Osteoblast (primary cell): ENCODE results near the gene TMEM74B. TPM values are rescaled to one million over a fixed set of nuclear protein-coding genes. Genes with fewer than 3 reads are reported as not detected.

Source experiments
- DNase-seq: peaks from one replicate; pipeline ENCODE4 v3.0.0; 2011; ENCODE audit warnings: low spot score, mixed read lengths; ENCODE audit not compliant: insufficient read length; ENCODE audit errors: missing footprints
- H2AFZ ChIP-seq: 2 replicates; pipeline ENCODE4 v1.6.0; 2011; ENCODE audit warnings: mild to moderate bottlenecking, low read length
- H3K27ac ChIP-seq: 2 replicates; pipeline ENCODE4 v1.5.1; 2011; ENCODE audit warnings: mild to moderate bottlenecking, low read depth, low read length, moderate library complexity
- H3K27me3 ChIP-seq: 2 replicates; pipeline ENCODE4 v1.6.0; 2012; ENCODE audit warnings: mild to moderate bottlenecking, control low read depth, inconsistent platforms, low read length, moderate library complexity; ENCODE audit not compliant: insufficient read depth
- H3K36me3 ChIP-seq: 2 replicates; pipeline ENCODE4 v1.5.1; 2011; ENCODE audit warnings: mild to moderate bottlenecking, low read length, control low read depth, moderate library complexity; ENCODE audit not compliant: insufficient read depth
- H3K4me1 ChIP-seq: 2 replicates; pipeline ENCODE4 v1.5.1; 2011; ENCODE audit warnings: mild to moderate bottlenecking, low read length, control low read depth, moderate library complexity; ENCODE audit not compliant: insufficient read depth
- H3K4me2 ChIP-seq: 2 replicates; pipeline ENCODE4 v1.6.0; 2011; ENCODE audit warnings: mild to moderate bottlenecking, low read length; ENCODE audit not compliant: insufficient read depth
- H3K4me3 ChIP-seq: fragments of 200-600 bp; sonication (generic); 3 replicates; pipeline ENCODE4 v1.5.1; 2012; ENCODE audit warnings: mild to moderate bottlenecking, low read length, inconsistent platforms; ENCODE audit not compliant: insufficient read depth
- H3K79me2 ChIP-seq: 2 replicates; pipeline ENCODE4 v1.6.0; 2012; ENCODE audit warnings: mild to moderate bottlenecking, low read length, control low read depth, inconsistent platforms; ENCODE audit not compliant: insufficient read depth
- H3K9me3 ChIP-seq: 2 replicates; pipeline ENCODE4 v1.5.1; 2011; ENCODE audit warnings: low read depth, low read length, control low read depth
- H4K20me1 ChIP-seq: 2 replicates; pipeline ENCODE4 v1.6.0; 2012; ENCODE audit warnings: mild to moderate bottlenecking, low read length, control low read depth; ENCODE audit not compliant: insufficient read depth
- total RNA-seq: library from RNA; depleted of rRNA; stranded (reverse); fragments of >200 nt; gene quantifications from 2 replicates; pipeline ENCODE4 v1.2.3, GENCODE V29; 2012
- TF ChIP-seq, protein P1 (sequence below): IDR thresholded peaks from 2 replicates; pipeline ENCODE4 v1.5.1; 2011; ENCODE audit warnings: mild to moderate bottlenecking, low read depth, low read length, moderate library complexity; ENCODE audit errors: extremely low read depth

The TMEM74B gene
- total RNA-seq, 1 donor: not detected

DNA sequence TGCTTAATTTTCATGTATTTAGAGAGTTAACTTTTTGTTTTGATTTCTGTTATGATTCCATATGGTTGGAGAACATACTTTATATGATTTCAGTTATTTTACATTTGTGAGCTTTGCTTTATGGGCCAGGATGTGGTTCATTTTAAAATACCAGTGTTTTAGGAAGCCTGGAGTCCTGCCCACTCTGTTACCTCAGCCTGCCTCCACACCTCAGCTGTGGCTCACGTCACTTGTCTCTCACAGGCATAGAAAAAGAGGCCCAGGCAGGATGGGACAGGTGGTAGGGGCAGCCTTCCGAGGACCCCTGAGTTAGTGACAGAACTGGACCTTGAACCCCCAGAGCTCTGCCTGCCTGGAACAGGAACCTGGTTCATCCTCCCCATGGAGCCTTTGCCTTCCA lies 50.4 kb downstream of the TMEM74B start:
- H3K4me3 ChIP-seq: no peak overlapping the region
- no peaks in the 10 kb centered on the region for H3K9me3 ChIP-seq
- peaks cover 3% of the 10 kb centered on the region for H4K20me1 ChIP-seq

DNA sequence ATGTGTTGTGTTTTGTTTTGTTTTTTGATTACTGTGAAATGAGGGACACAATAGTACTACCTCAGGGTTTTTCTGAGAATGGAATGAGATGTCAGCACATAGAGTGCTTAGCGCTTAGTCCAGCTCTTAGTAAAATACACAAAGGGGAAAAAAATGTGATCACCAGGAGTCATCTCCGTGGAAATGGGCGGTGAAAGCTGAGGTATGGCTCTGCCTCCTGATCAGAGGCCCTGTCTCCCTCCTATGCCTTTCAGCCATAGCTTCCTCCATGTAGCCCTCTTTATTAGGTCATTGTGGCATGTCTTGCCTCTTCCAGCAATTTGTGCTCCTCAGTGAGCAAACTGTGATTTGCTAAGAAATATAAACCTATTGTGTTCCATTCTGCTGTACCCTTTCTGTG lies 53.4 kb downstream of the TMEM74B start:
- no peak for DNase-seq
- Histone ChIP-seq H2AFZ (no peak overlapping the region), H3K4me3 (no peak overlapping the region), H3K4me2 (no peak overlapping the region), H3K27me3 (no peaks in the 10 kb centered on the region), H3K4me1 (no peaks in the 10 kb centered on the region), H4K20me1 (peaks cover 6% of the 10 kb centered on the region), H3K27ac (no peak overlapping the region), H3K9me3 (no peaks in the 10 kb centered on the region), H3K36me3 (peaks cover 59% of the 10 kb centered on the region), H3K79me2 (peaks cover 35% of the 10 kb centered on the region)
- TF ChIP-seq, protein P1, sequence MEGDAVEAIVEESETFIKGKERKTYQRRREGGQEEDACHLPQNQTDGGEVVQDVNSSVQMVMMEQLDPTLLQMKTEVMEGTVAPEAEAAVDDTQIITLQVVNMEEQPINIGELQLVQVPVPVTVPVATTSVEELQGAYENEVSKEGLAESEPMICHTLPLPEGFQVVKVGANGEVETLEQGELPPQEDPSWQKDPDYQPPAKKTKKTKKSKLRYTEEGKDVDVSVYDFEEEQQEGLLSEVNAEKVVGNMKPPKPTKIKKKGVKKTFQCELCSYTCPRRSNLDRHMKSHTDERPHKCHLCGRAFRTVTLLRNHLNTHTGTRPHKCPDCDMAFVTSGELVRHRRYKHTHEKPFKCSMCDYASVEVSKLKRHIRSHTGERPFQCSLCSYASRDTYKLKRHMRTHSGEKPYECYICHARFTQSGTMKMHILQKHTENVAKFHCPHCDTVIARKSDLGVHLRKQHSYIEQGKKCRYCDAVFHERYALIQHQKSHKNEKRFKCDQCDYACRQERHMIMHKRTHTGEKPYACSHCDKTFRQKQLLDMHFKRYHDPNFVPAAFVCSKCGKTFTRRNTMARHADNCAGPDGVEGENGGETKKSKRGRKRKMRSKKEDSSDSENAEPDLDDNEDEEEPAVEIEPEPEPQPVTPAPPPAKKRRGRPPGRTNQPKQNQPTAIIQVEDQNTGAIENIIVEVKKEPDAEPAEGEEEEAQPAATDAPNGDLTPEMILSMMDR: no peak

More for the DNA sequence above, 50.4 kb downstream of the TMEM74B start:
- Histone ChIP-seq H3K79me2 (peaks cover 32% of the 10 kb centered on the region), H3K4me1 (no peaks in the 10 kb centered on the region), H3K27ac (no peak overlapping the region), H3K36me3 (peaks cover 47% of the 10 kb centered on the region), H3K27me3 (no peaks in the 10 kb centered on the region), H2AFZ (no peak overlapping the region), H3K4me2 (no peak overlapping the region)
- TF ChIP-seq, protein P1: no peak
- no peak for DNase-seq

DNA sequence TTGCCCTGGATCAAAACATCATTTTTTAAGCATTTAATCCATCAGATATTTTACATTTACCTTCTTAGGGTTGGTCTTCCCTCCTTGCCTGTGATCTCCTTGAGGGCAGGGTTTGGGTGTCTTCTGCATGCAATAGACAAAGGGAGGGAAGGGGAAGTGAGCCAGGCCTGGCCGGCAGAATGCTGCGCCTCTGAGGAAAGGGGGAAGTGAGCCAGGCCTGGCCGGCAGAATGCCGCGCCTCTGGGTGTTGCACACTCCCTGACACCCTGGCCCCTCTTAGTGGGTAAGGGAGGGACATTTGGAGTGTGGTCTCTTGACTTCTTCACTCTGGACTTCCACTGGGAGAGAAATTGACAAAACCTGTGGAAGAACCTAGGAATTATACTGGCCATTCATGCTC lies 53.9 kb downstream of the TMEM74B start:
- H3K4me1 ChIP-seq: no peaks in the 10 kb centered on the region
- peaks cover 35% of the 10 kb centered on the region for H3K79me2 ChIP-seq
- no peaks in the 10 kb centered on the region for H3K9me3 ChIP-seq
- H3K36me3 ChIP-seq: peaks cover 63% of the 10 kb centered on the region
- no peak overlapping the region for H3K4me3 ChIP-seq
- no peak overlapping the region for H2AFZ ChIP-seq
- DNase-seq: no peak
- H3K27ac ChIP-seq: no peak overlapping the region
- peaks cover 6% of the 10 kb centered on the region for H4K20me1 ChIP-seq
- H3K4me2 ChIP-seq: no peak overlapping the region
- TF ChIP-seq, protein P1: no peak
- H3K27me3 ChIP-seq: no peaks in the 10 kb centered on the region

Other genes starting within 250 kb of the TMEM74B start
- not detected in 2 replicates for gene RSPO4, start 182.7 kb downstream of the TMEM74B start, total RNA-seq
- 48.0 and 61.2 TPM in 2 replicates for gene PSMF1, start 66.4 kb downstream of the TMEM74B start, total RNA-seq
- under 0.01 TPM in 1 of 2 replicates, not detected in the other for gene C20orf202, start 18.5 kb upstream of the TMEM74B start, total RNA-seq
- not detected in 2 replicates for gene RAD21L1, start 41.1 kb upstream of the TMEM74B start, total RNA-seq
- gene SNPH, start 81.3 kb upstream of the TMEM74B start, total RNA-seq: 9.4 and 10.0 TPM in 2 replicates
- 2.2 and 3.2 TPM in 2 replicates for gene SDCBP2, start 144.2 kb upstream of the TMEM74B start, total RNA-seq
- gene FKBP1A, start 208.1 kb upstream of the TMEM74B start, total RNA-seq: 150 and 154 TPM in 2 replicates